ENCODE measurements around the gene SLFN12L. TPM values are rescaled to one million over a fixed set of nuclear protein-coding genes. Genes with fewer than 3 reads are reported as not detected.
"Not testable (repeated sequence)": the region's sequence is repeated elsewhere in the genome, so short reads cannot be mapped to it uniquely, and the experiment has no call there.

The SLFN12L gene
- total RNA-seq, 1 experiment from 2014 or later, result not detected

- Histone ChIP-seq H3K27ac (ENCODE audit: low read length) (no peak overlapping the region), H3K9ac (ENCODE audit: low read length) (no peak overlapping the region), H3K36me3 (ENCODE audit: insufficient read depth, low read length) (no peaks in the 10 kb centered on the region), H3K4me2 (ENCODE audit: low read depth, low read length, poor library complexity, severe bottlenecking) (no peak overlapping the region), H3K9me2 (replicated peaks; ENCODE audit: insufficient read depth, low read length) (no peaks in the 10 kb centered on the region), H3K79me2 (ENCODE audit: low read length) (no peaks in the 10 kb centered on the region), H3K27me3 (ENCODE audit: low read length) (no peaks in the 10 kb centered on the region), H2AFZ (ENCODE audit: low read length) (no peak overlapping the region), H3K9me3 (ENCODE audit: low read length) (no peaks in the 10 kb centered on the region), H3K4me1 (ENCODE audit: low read length) (no peaks in the 10 kb centered on the region), H3K4me3 (ENCODE audit: low read length) (no peak overlapping the region), H4K20me1 (ENCODE audit: insufficient read depth, low read depth, low read length) (no peaks in the 10 kb centered on the region)
- DNase-seq, result no peak
Observed at GRCh38 chr17:35510052-35510451, 27.4 kb downstream of the SLFN12L start.

DNA sequence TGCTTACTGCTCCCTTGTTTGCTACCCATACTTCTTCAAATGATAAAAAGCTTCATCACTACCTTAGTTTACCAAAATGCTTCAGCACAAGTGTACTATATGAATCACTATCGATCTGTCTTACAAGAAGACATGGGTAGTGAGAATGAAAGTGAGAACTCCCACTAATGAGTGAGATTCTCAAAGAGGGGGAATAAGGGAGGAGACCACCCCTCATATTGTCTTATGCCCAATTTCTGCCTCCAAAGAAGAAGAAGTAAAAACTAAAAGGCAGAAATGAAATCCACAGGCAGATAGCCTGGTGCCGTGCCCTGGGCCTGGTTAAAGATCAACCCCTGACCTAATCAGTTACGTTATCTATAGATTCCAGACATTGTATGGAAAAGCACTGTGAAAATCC lies 29.8 kb downstream of the SLFN12L start:
- not testable (repeated sequence) for H3K79me2 ChIP-seq (ENCODE audit: low read length); H3K27ac ChIP-seq (ENCODE audit: low read length); H3K4me1 ChIP-seq (ENCODE audit: low read length); H3K4me2 ChIP-seq (ENCODE audit: low read depth, low read length, poor library complexity, severe bottlenecking); H3K4me3 ChIP-seq (ENCODE audit: low read length); H3K9ac ChIP-seq (ENCODE audit: low read length); H3K9me3 ChIP-seq (ENCODE audit: low read length); H3K9me2 ChIP-seq (replicated peaks; ENCODE audit: insufficient read depth, low read length); H2AFZ ChIP-seq (ENCODE audit: low read length); H4K20me1 ChIP-seq (ENCODE audit: insufficient read depth, low read depth, low read length); H3K36me3 ChIP-seq (ENCODE audit: insufficient read depth, low read length); DNase-seq; H3K27me3 ChIP-seq (ENCODE audit: low read length)

DNA sequence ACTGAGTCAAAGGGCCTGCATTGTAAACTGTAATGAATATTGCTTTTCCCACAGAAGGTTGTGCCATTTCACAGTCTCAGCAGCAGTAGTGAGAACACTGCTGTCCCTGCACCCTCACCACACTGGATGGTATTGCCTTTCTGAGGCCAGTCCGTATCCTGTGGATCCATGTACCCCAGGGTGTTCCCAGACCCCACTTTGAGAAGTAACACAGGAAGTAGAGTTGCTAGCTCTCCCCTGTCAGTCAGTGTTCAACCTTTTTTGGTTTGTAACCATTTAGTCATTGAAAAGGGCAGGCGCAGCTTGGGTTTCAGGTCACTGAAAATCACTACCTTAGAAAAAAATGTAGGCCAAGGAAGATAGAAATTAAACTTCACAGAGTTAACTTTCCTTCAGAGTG lies 37.9 kb downstream of the SLFN12L start:
- Histone ChIP-seq H3K9ac (ENCODE audit: low read length) (no peak overlapping the region), H3K27ac (ENCODE audit: low read length) (no peak overlapping the region), H4K20me1 (ENCODE audit: insufficient read depth, low read depth, low read length) (no peaks in the 10 kb centered on the region), H3K9me3 (ENCODE audit: low read length) (no peaks in the 10 kb centered on the region), H2AFZ (ENCODE audit: low read length) (no peak overlapping the region), H3K79me2 (ENCODE audit: low read length) (no peaks in the 10 kb centered on the region), H3K4me2 (ENCODE audit: low read depth, low read length, poor library complexity, severe bottlenecking) (no peak overlapping the region), H3K9me2 (replicated peaks; ENCODE audit: insufficient read depth, low read length) (no peaks in the 10 kb centered on the region), H3K4me1 (ENCODE audit: low read length) (no peaks in the 10 kb centered on the region), H3K27me3 (ENCODE audit: low read length) (no peaks in the 10 kb centered on the region), H3K36me3 (ENCODE audit: insufficient read depth, low read length) (no peaks in the 10 kb centered on the region), H3K4me3 (ENCODE audit: low read length) (no peak overlapping the region)
- no peak for DNase-seq

- Histone ChIP-seq H3K4me2 (ENCODE audit: low read depth, low read length, poor library complexity, severe bottlenecking) (no peak overlapping the region), H2AFZ (ENCODE audit: low read length) (no peak overlapping the region), H3K9ac (ENCODE audit: low read length) (no peak overlapping the region), H3K27ac (ENCODE audit: low read length) (no peak overlapping the region), H3K27me3 (ENCODE audit: low read length) (no peaks in the 10 kb centered on the region), H3K4me1 (ENCODE audit: low read length) (no peaks in the 10 kb centered on the region), H3K79me2 (ENCODE audit: low read length) (no peaks in the 10 kb centered on the region), H3K4me3 (ENCODE audit: low read length) (no peak overlapping the region), H3K36me3 (ENCODE audit: insufficient read depth, low read length) (no peaks in the 10 kb centered on the region), H3K9me3 (ENCODE audit: low read length) (no peaks in the 10 kb centered on the region), H3K9me2 (replicated peaks; ENCODE audit: insufficient read depth, low read length) (no peaks in the 10 kb centered on the region), H4K20me1 (ENCODE audit: insufficient read depth, low read depth, low read length) (no peaks in the 10 kb centered on the region)
- no peak for DNase-seq
Observed at GRCh38 chr17:35498448-35499178, 38.9 kb downstream of the SLFN12L start.

GRCh38 chr17:35496451-35497290 lies 40.8 kb downstream of the SLFN12L start:
- Histone ChIP-seq H3K27ac (ENCODE audit: low read length) (no peak overlapping the region), H2AFZ (ENCODE audit: low read length) (no peak overlapping the region), H3K4me1 (ENCODE audit: low read length) (no peaks in the 10 kb centered on the region), H3K79me2 (ENCODE audit: low read length) (no peaks in the 10 kb centered on the region), H3K9ac (ENCODE audit: low read length) (no peak overlapping the region), H3K27me3 (ENCODE audit: low read length) (no peaks in the 10 kb centered on the region), H3K9me2 (replicated peaks; ENCODE audit: insufficient read depth, low read length) (no peaks in the 10 kb centered on the region), H3K4me2 (ENCODE audit: low read depth, low read length, poor library complexity, severe bottlenecking) (no peak overlapping the region), H3K36me3 (ENCODE audit: insufficient read depth, low read length) (no peaks in the 10 kb centered on the region), H3K4me3 (ENCODE audit: low read length) (no peak overlapping the region), H4K20me1 (ENCODE audit: insufficient read depth, low read depth, low read length) (no peaks in the 10 kb centered on the region), H3K9me3 (ENCODE audit: low read length) (no peaks in the 10 kb centered on the region)
- no peak for DNase-seq

- H3K4me1 ChIP-seq (ENCODE audit: low read length), result no peaks in the 10 kb centered on the region
- H2AFZ ChIP-seq (ENCODE audit: low read length), result no peak overlapping the region
- no peaks in the 10 kb centered on the region for H4K20me1 ChIP-seq (ENCODE audit: insufficient read depth, low read depth, low read length)
- no peak overlapping the region for H3K9ac ChIP-seq (ENCODE audit: low read length)
- H3K36me3 ChIP-seq (ENCODE audit: insufficient read depth, low read length), result no peaks in the 10 kb centered on the region
- DNase-seq, result no peak
- no peak overlapping the region for H3K27ac ChIP-seq (ENCODE audit: low read length)
- H3K4me2 ChIP-seq (ENCODE audit: low read depth, low read length, poor library complexity, severe bottlenecking), result no peak overlapping the region
- H3K27me3 ChIP-seq (ENCODE audit: low read length), result no peaks in the 10 kb centered on the region
- no peaks in the 10 kb centered on the region for H3K9me3 ChIP-seq (ENCODE audit: low read length)
- no peak overlapping the region for H3K4me3 ChIP-seq (ENCODE audit: low read length)
- no peaks in the 10 kb centered on the region for H3K79me2 ChIP-seq (ENCODE audit: low read length)
- no peaks in the 10 kb centered on the region for H3K9me2 ChIP-seq (replicated peaks; ENCODE audit: insufficient read depth, low read length)
Observed at GRCh38 chr17:35493040-35493439, 44.4 kb downstream of the SLFN12L start.

DNA sequence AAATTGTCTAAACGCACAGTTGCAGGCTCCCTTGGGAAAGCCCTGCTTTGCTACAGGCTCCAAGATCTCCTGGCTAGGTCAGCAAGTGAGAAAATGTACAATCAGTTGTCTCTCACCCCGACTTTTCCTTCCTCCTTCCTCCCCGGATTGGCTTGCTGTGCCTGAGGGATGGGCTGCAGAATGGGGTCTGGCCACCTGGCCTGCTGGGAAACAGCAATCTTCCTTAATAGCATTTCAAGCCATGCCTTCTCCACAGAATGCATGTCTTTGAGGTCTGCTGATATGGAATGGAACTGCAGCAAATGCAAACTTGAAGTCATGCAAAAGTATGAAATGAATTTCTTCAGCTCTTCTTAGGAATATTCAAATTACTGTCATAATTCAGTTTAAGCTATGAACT lies 46.1 kb downstream of the SLFN12L start:
- H3K79me2 ChIP-seq (ENCODE audit: low read length), result no peaks in the 10 kb centered on the region
- H3K9ac ChIP-seq (ENCODE audit: low read length), result no peak overlapping the region
- no peaks in the 10 kb centered on the region for H3K4me1 ChIP-seq (ENCODE audit: low read length)

DNA sequence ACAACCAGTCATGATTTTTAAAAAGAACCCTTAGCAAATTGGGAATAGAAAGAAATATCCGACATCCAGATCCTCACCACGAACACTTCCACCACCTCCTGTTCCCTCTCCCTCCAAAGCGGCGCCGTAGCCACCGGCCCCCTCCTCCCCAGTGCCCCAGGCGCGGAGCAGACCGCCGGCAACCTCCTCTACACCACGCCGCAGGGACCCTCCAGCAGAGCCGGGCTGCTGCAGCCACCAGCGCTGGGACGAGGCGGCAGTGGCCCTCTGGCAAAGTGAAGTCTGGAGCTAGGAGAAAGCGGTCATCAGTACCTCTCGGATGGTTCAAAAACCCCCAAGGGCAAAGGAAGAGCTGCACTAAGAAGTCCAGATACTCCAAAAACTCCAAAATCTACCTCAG lies 47.5 kb downstream of the SLFN12L start:
- H3K36me3 ChIP-seq (ENCODE audit: insufficient read depth, low read length), result no peaks in the 10 kb centered on the region
- H4K20me1 ChIP-seq (ENCODE audit: insufficient read depth, low read depth, low read length), result no peaks in the 10 kb centered on the region
- no peaks in the 10 kb centered on the region for H3K27me3 ChIP-seq (ENCODE audit: low read length)
- no peak overlapping the region for H3K4me3 ChIP-seq (ENCODE audit: low read length)
- no peak overlapping the region for H3K4me2 ChIP-seq (ENCODE audit: low read depth, low read length, poor library complexity, severe bottlenecking)
- no peak for DNase-seq
- H3K4me1 ChIP-seq (ENCODE audit: low read length), result no peaks in the 10 kb centered on the region
- H2AFZ ChIP-seq (ENCODE audit: low read length), result no peak overlapping the region
- H3K27ac ChIP-seq (ENCODE audit: low read length), result no peak overlapping the region
- H3K9me2 ChIP-seq (replicated peaks; ENCODE audit: insufficient read depth, low read length), result no peaks in the 10 kb centered on the region
- H3K79me2 ChIP-seq (ENCODE audit: low read length), result no peaks in the 10 kb centered on the region
- H3K9ac ChIP-seq (ENCODE audit: low read length), result no peak overlapping the region
- H3K9me3 ChIP-seq (ENCODE audit: low read length), result no peaks in the 10 kb centered on the region

More for the DNA sequence above, 46.1 kb downstream of the SLFN12L start:
- Histone ChIP-seq H3K9me3 (ENCODE audit: low read length) (no peaks in the 10 kb centered on the region), H3K27me3 (ENCODE audit: low read length) (no peaks in the 10 kb centered on the region), H3K9me2 (replicated peaks; ENCODE audit: insufficient read depth, low read length) (no peaks in the 10 kb centered on the region), H3K4me2 (ENCODE audit: low read depth, low read length, poor library complexity, severe bottlenecking) (no peak overlapping the region), H4K20me1 (ENCODE audit: insufficient read depth, low read depth, low read length) (no peaks in the 10 kb centered on the region), H3K36me3 (ENCODE audit: insufficient read depth, low read length) (no peaks in the 10 kb centered on the region), H3K27ac (ENCODE audit: low read length) (no peak overlapping the region), H3K4me3 (ENCODE audit: low read length) (no peak overlapping the region), H2AFZ (ENCODE audit: low read length) (no peak overlapping the region)
- DNase-seq, result no peak
